ENCODE results near the gene FBXL16.
"Not testable (repeated sequence)": the region's sequence is repeated elsewhere in the genome, so short reads cannot be mapped to it uniquely, and the experiment has no call there.

The FBXL16 gene, protein sequence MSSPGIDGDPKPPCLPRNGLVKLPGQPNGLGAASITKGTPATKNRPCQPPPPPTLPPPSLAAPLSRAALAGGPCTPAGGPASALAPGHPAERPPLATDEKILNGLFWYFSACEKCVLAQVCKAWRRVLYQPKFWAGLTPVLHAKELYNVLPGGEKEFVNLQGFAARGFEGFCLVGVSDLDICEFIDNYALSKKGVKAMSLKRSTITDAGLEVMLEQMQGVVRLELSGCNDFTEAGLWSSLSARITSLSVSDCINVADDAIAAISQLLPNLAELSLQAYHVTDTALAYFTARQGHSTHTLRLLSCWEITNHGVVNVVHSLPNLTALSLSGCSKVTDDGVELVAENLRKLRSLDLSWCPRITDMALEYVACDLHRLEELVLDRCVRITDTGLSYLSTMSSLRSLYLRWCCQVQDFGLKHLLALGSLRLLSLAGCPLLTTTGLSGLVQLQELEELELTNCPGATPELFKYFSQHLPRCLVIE

DNA sequence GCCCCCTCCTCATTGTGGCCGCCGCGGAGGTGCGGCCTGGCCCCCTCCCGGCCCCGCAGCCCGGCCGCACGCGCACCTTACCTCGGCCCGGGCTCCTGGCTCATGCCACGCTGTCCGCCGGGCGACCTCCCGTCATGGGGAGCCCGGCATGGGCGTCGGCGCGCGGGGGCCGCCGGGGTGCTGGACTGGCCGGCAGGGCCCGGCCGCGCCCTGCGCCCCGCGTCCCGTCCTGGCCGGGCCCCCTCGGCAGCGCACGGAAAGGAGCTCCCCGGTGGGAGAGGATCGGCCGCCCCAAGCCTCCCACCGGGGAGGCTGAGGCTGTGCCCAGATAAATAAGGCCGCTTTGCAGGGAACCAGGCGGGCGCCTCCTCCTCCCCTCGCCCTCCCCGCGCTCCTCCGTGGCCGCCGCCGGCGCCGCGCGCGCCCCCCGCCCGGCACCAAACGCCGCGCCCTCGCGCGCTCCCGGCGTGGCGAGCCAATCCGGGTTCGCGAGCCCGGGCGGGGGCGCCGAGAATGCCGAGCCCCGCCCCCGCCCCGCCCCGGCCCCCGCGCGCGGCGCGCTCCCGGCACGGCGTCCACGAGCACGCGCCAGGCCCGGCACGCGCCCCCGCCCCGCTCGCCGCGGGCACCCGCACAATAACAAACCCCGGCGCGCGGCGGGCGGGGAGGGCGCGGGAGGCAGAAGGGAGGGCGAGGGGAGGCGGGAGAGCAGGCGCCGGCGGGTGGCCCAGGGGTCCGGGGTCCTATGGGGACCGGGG lies at the start of gene FBXL16:
TSS of gene FBXL16 (minus strand) at position 371 of the 758 bp plus-strand sequence. CDS start 8,396 bp downstream, outside the sequence.
- DNase-seq = peak; percentile 40

DNA sequence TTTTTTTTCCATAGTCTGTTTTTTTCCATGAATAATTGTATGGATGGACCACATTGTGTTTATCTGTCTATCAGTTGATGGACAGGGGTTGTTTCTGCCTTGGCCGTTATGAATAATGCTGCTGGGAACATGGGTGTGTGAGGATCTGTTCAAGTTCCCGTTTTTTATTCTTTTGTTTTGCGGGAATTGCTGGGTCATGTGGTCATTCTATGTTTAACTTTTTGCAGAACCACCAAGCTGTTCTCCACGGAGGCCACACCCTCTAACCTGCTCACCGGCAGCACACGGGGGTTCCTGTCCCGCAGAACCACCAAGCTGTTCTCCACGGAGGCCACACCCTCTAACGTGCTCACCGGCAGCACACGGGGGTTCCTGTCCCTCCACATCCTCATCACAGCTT lies 49.1 kb upstream of the FBXL16 start:
- no peak for DNase-seq

DNA sequence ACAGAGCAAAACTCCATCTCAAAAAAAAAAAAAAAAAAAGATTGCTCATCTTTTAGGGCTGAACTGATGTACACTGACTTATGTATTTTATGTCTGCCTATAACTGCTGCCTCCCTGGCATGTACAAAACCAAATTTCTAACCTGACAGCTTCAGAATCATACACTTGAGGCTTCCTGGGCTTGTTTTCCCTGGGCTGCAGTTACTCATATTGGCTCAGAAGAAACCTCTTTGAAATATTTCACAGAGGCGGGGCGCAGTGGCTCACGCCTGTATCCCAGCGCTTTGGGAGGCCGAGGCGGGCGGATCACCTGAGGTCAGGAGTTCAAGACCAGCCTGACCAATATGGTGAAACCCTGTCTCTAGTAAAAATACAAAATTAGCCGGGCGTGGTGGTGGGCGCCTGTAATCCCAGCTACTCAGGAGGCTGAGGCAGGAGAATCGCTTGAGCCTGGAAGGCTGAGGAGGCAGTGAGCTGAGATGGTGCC lies 48.6 kb upstream of the FBXL16 start:
- DNase-seq = not testable (repeated sequence)

DNA sequence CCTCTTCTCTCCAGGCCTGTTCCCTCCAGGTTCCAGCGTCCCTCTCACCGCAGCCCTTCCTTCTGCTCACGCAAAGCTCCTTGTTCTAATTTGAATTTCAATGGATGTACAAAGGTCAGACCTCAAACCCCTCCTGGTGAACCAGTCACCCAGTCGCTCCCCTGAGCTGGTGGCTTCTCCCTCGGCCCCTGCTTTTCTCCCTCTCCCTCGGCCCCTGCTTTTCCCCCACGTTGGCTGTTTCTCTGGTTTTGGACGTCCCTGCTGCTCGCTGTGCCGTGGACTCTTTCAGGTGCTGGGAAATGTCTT lies 46.4 kb upstream of the FBXL16 start:
- DNase-seq = no peak

DNA sequence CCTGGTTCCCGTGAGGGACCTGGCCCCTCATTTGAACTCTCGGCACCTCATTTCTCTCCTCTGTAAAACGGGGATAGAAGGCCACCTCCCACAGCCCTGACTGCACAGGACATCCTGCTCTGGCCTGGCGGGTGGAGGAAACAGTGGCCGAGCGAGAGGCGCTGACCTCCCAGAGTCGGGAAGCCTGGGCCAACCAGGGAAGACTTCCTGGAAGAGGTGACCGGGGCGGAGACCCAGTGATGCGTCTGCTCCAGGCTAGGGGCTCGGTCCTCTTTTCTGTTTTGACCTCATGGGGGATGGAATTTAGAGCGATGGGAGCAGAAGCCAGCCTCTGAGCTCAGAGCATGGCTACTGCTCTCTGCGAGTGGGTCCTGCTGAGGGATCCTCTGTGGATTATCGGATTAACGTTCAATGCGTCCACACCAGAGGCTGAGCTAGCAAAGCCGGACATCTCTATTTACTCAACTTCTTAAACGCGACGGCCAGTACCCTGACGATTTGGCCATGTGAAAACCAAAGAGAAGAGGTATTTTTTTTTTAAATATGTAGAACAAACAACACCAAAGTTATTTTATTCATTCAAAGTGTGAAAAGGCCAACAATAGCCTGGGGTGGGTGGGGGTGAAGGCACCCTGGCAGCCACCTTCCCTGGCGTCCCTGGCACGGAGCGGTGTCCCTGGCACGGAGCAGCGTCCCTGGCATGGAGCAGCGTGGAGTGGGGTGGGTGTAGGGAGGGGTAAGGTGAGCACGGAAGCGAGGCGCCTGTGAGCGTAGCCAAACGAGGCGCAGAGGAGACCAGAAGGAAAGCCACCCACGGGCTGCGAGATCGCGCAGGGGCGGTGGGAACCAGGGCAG lies 45.8 kb upstream of the FBXL16 start:
- no peak for DNase-seq

DNA sequence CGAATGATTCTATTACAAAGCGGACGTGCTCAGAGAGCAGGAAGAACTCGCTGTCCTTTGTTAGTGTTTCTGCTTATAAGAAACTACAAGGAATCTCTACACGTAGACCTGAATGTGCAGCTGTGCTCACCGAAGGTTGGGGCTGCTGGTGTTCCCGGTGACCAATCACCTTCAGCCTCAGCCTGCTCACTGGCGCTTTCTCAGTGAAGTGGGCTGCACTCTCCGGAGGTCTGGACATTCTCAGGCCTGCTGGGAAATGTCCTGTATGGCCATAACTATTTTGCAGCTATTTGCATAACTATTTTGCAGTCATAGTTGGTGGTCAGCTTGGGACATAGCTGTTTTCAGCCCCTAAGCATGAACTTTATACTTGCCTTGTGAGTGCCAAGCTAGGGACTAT lies 44.9 kb upstream of the FBXL16 start:
- no peak for DNase-seq

DNA sequence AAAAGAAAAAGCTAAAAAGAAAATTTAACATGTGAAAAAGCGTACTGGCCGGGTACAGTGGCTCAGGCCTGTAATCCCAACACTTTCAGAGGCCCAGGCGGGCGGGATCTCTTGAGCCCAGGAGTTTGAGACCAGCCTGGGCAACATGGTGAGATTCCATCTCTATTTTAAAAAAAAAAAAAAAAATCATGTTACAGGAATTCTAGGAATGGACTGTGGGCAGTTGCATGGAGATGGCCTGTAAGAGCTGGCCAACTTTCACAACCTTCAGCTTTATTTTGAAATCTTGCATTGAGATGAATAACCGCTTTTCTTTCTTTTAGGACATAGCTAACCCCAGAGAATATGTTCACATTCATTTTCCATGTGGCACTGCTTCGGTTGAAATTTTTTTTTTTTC lies 43.4 kb upstream of the FBXL16 start:
- DNase-seq = no peak

DNA sequence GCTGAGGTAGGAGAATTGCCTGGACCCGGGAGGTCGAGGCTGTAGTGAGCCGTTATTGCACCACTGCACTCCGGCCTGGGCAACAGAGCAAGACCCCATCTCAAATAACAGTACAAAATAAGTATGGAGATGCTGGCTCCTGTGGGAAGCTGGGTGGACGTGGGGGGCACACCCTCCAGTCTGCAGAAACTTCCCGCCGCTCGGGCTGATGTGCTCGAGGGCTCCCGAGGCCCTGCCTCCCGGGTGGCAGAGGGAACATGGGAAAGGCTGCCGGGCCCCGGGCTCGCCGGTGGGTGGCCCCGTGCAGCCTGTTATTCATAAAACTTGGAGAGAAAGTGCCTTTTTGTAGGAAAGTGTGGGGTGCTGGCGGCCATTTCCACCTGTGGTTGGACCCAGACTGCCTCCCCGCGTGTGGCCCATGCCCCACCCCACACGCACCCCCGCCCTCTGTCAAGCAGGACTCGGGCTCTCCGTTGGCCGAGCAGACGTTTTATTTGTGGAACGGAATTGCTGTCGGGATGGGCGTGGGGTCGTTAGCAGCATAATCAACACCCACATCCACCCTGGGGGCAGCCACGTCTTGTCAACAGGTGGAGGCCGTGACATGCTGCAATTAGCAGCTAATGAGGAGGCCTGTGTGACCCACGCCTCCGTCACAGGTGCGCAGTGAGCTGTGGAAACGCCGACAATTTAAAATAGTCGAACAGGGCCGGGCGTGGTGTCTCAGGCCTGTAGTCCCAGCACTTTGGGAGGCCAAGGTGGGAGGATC lies 42.6 kb upstream of the FBXL16 start:
- no peak for DNase-seq

DNA sequence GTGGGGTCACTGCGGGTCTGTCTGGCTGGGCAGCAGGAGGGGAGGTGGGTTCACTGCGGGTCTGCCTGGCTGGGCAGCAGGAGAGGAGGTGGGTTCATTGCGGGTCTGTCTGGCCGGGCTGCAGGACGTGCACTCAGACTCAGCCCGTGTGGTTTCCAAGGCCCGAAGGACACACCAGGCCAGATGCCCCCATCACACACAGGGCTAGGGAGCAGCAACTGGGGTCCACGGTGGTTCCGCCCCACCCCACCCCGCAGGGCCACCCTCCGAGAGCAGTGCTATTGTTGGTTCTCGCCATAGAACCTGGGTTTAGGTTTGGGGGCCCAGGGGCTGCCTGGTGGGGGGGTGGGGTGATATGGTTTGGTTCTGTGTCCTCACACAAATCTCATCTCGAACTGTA lies 41.0 kb upstream of the FBXL16 start:
- no peak for DNase-seq

DNA sequence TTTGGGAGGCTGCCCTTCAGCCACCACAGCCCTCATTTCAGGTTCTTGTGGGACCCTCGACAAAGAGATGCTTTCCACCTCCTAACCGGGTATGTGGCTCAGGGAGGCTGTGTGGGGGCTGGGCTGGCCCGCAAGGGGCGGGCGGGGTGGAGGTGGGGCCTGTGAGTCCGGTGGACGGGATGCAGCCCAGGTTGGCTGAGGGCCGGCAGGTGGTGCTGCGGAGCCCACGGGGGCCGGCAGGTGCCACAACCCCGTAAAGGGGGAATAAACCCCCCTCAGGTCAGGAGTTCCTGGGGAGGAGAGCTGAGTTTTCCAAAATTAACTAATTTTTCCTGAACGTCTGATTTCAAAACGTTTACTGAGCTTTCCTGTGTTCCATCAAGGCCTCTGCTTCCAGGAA lies 40.1 kb upstream of the FBXL16 start:
- no peak for DNase-seq

DNA sequence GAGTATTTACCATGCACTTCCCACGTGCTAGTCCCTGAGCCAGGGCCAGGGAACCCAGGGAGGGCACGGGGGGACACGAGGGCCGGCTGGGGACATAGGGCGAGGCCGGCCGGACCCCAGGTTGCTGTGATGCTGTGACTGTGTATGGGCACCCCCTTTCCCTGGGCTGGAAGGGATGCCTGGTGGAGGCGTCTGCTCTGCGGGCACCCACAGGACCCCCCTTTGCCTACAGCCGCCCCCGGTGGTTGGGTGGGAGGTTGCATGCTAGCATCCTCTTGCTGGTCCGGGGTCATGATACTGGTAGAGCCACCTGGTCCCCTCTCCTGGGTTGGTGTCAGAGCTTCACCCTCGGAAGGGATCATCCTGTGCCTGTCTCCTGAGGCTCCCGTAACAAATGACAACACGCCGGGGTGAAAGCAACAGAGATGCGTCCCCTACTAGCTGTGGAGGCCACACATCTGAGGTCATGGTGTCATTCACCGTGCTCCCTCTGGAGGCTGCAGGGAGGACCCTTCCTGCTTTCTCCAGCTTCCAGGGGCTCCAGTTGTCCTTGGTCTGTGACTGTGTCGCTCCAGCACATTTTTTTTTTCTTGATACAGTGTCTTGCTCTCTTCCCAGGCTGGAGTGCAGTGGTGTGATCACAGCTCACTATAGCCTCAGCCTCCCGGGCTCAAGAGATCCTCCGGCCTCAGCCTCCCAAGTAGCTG lies 38.3 kb upstream of the FBXL16 start:
- DNase-seq = no peak

DNA sequence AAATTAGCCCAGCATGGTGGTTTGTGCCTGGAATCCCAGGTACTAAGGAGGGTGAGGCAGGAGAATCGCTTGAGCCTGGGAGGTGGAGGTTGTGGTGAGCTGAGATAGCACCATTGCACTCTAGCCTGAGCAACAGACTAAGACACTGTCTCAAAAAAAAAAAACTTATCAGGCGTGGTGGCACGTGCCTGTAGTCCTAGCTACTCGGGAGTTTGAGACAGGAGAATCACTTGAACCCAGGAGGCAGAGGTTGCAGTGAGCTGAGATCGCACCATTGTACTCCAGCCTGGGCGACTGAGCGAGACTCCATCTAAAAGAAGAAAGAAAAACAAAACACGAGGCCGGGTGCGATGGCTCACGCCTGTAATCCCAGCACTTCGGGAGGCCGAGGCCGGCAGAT lies 37.3 kb upstream of the FBXL16 start:
- not testable (repeated sequence) for DNase-seq

DNA sequence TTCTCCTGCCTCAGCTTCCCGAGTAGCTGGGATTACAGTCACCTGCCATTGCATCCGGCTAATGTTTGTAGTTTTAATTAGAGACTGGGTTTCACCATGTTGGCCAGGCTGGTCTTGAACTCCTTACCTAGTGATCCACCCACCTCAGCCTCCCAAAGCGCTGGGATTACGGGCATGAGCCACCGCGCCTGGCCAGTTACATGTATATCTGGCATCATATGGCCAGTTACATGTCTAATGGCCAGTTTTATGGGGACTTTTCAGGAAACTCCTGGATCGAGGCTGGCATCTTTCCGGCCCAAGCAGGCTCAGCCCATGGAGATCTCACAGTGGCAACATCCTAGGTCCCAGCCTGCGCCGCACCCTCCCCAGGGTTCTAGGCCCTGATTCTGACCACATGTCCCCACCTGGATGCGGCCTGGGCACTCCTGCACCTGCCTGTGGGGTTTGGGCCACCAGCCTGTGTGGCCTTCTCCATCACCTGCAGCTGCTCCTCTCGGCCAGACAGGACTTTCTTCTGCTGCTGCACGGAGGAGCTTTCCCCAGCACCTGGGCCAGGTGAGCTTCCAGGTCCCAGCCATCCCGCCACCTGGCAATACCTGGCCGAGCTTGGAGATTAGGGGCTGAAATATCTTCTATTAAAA lies 36.5 kb upstream of the FBXL16 start:
- DNase-seq = no peak

DNA sequence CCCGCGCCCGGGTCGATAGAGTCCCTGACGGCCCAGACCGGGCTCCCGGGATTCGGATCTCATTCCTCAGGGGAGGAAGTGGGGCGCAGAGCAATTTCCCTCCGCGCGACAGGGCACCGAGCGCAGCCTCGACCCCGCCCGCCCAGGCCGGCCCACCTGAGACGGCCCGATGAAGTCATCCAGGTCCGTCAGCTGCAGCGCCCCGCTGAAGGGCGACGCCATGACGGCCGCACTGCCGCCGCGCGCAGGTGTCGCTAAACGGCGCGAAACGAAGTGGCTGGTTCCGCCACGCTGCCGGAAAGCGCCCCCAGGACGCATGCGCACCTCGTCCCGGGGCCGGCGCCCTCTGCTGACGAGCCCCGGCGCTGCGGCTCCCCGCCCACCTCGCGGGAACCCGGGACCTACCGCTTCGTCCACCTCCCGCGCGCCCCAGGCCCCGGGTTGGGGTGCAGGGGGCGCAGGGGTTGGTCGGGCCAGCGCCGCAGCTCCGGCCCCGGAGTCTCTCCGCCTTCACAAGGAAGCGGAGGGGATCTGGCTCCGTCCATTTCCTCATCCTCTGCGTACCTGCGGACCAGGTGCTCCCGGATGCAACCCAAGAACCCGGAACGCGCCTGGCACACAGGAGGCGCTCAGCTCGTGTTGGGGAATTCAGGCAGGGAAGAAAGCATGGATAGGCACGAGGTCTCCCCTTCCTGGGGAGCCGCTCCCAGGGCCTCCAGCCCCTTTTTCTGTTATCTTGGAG lies 35.3 kb upstream of the FBXL16 start, which contains the start of gene CIAO3:
TSS of gene CIAO3 (minus strand) at position 234 of the 742 bp plus-strand sequence. CDS start at position 222, 12 bp downstream.
- DNase-seq = peak; percentile 68

DNA sequence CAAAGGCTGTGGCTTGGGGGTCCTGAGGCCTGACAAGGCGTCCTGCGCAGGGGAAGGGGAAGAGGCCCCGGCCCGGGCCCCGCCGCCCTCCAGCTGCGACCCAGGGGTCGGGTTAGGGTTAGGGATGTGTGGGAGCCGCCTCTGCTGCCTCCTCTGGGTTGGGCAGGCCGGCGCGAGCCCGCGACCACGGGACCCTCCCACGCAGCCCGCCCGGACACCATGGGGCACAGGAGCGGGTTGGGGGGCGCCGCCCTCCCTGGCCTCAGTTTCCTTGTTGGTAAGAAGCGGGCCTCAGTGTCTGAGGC lies 34.8 kb upstream of the FBXL16 start:
- no peak for DNase-seq

DNA sequence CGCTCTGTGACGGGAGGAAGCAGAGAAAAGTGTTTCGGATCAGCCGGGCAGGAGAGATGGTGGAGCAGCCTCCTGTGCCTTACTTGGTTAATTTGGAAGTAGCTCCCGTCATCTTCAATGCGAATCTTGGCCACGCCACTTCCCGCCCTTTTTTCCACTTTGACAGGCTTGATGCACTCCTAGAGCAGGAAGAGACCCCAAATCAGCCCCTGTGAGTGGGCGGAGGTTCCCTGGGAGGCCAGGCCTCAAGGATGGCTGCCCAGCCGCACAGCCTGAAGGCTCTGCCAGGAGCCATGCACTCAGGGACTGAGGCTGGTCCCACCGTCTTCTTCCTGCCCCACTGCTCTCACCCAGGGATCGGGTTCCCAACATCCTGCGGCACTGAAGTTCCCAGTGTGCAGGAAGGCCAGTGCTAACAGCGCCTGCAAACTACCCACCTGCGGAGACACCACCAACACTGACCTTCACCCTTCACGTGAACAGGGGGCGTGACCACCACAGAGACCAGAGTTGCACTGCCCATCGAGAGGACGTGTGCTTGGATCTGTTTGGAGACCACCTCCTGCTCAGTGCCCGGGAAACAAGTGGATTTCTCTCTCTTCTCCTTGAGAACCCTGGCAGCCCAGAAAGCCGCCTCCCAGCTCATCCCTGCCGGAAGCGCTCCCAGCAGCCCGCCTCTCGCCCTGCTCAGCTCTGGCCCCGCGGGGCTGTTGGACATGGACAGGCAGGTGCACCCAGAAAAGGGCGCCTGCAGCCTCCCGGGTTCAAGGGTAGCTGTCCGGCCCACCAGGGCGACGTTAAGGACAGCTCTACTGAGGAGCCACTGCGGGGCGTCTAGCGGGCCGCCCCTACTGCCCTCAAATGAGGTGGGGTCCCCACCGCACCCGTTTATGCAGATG lies 34.2 kb upstream of the FBXL16 start:
- DNase-seq = no peak

DNA sequence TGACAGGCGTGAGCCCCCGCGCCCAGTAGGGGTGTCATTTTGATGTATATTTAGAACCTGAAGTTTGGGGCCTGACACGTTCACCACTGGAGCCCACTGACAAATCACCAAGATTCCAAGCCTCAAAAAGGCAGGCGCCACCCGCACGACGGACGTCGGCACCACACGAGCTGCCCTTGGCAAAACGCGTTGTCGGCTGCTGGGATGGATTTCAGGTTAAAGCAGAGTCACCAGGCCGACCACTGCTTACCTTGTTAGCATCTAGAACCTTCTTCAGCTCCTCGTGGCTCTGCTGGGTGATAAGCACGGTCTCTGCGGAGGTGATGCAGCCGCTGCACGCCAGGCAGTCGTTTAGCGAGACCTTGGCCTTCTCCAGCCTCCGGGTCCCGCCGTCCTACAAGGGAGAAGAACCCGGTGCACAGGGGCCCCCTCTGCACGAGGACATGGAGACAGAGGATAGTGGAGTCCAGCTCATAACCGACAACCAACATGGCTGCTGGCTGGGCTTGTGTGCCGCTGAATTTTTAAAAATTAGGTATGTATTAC lies 31.4 kb upstream of the FBXL16 start:
- DNase-seq = no peak

DNA sequence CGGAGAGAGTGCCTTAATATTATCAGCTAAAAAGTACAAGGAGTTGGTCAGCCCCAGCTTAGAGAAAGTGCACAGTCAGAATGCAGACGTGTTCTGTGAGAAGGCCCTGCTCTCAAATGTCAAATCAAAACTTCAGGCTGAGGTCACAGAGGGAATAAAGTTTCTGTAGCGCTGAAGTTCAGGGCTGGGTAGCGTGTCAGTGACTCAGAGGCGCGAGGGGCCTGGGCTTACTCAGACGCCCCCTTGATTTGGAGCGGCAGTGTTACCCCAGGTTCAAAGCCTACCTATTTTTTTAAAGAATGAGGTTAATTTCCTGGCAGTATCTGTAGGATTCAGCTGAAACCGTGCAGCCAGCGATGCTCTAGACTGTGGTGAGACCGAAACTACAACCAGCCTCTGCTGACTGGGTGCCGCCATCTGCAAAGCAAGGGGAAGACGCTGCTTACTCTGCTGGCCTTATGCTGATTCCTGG lies 30.4 kb upstream of the FBXL16 start:
- DNase-seq = no peak

Measured in NCI-H1105 (cell line).